HUES48 (cell line): ENCODE data around the gene FHIT.

Experiments
- H3K27ac ChIP-seq: one replicate; pipeline ENCODE4 v1.7.0; 2013; ENCODE audit warnings: low read depth, low read length, inconsistent platforms
- H3K27me3 ChIP-seq: 2 replicates; pipeline ENCODE4 v1.6.1; 2013; ENCODE audit warnings: mild to moderate bottlenecking, low read length; ENCODE audit not compliant: control insufficient read depth, insufficient read depth
- H3K36me3 ChIP-seq: 2 replicates; pipeline ENCODE4 v1.6.1; 2013; ENCODE audit warnings: low read length; ENCODE audit not compliant: control insufficient read depth, insufficient read depth
- H3K4me1 ChIP-seq: 2 replicates; pipeline ENCODE4 v1.6.1; 2013; ENCODE audit warnings: mild to moderate bottlenecking, low read length; ENCODE audit not compliant: control insufficient read depth, insufficient read depth
- H3K4me3 ChIP-seq: 2 replicates; pipeline ENCODE4 v1.5.1; 2013; ENCODE audit warnings: mild to moderate bottlenecking, low read depth, low read length
- H3K9ac ChIP-seq: 2 replicates; pipeline ENCODE4 v1.6.1; 2013; ENCODE audit warnings: mild to moderate bottlenecking, low read depth, low read length, moderate library complexity
- H3K9me3 ChIP-seq: 2 replicates; pipeline ENCODE4 v1.6.1; 2013; ENCODE audit warnings: low read length; ENCODE audit not compliant: control insufficient read depth, insufficient read depth

FHIT gene

DNA sequence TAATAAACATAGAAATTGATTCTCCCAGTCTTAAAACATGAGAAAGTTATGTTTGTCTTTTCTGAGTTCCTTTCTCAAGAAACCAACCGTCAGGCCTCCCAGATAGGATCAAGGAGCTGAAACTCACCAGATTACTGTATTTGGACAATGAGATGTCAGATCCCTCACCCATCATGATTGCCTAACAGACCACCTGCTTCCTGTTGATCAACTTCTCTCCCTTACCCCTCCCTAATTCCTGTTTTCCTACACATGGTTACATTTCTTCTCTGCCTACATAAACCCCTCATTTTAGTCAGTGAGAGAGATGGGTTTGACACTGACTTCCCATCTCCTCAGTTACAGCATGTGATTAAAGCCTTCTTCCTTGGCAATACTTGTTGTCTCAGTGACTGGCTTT lies 917.5 kb downstream of the FHIT start:
- H3K4me1 ChIP-seq = no peaks in the 10 kb centered on the region
- H3K27me3 ChIP-seq = no peaks in the 10 kb centered on the region
- no peaks in the 10 kb centered on the region for H3K36me3 ChIP-seq
- H3K27ac ChIP-seq = no peak overlapping the region
- no peaks in the 10 kb centered on the region for H3K9me3 ChIP-seq
- no peak overlapping the region for H3K4me3 ChIP-seq
- no peak overlapping the region for H3K9ac ChIP-seq

DNA sequence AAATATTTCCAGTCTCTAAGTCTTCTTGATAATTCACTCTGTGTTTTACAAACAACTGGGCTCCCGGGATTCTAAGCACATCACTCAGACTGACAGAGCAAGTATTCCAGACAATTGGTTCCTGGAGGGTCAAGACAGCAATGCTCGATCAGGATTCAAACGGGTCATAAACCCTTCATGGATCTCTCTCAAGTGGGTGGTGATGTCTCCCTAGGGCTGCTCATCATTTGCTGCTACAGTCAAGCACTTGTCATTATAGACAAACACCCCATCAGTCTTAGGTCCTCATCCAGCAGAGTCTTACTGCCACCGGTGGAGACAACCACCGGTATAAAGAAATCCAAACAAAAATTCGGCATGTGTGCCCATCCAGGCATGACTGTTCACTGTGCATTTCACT lies 921.1 kb downstream of the FHIT start:
- H3K27me3 ChIP-seq = no peaks in the 10 kb centered on the region
- H3K27ac ChIP-seq = no peak overlapping the region
- no peaks in the 10 kb centered on the region for H3K9me3 ChIP-seq
- H3K9ac ChIP-seq = no peak overlapping the region
- no peaks in the 10 kb centered on the region for H3K36me3 ChIP-seq
- no peaks in the 10 kb centered on the region for H3K4me1 ChIP-seq
- H3K4me3 ChIP-seq = no peak overlapping the region

- no peak overlapping the region for H3K9ac ChIP-seq
- H3K36me3 ChIP-seq = no peaks in the 10 kb centered on the region
- no peaks in the 10 kb centered on the region for H3K27me3 ChIP-seq
- peaks cover 10% of the 10 kb centered on the region for H3K4me1 ChIP-seq
- H3K4me3 ChIP-seq = no peak overlapping the region
- H3K9me3 ChIP-seq = no peaks in the 10 kb centered on the region
- H3K27ac ChIP-seq = no peak overlapping the region
Observed at GRCh38 chr3:60325610-60326170, 925.6 kb downstream of the FHIT start.

GRCh38 chr3:60323651-60324050 lies 927.6 kb downstream of the FHIT start:
- Histone ChIP-seq H3K9me3 (no peaks in the 10 kb centered on the region), H3K4me1 (peaks cover 10% of the 10 kb centered on the region), H3K4me3 (no peak overlapping the region), H3K9ac (no peak overlapping the region), H3K36me3 (no peaks in the 10 kb centered on the region), H3K27me3 (no peaks in the 10 kb centered on the region), H3K27ac (no peak overlapping the region)

DNA sequence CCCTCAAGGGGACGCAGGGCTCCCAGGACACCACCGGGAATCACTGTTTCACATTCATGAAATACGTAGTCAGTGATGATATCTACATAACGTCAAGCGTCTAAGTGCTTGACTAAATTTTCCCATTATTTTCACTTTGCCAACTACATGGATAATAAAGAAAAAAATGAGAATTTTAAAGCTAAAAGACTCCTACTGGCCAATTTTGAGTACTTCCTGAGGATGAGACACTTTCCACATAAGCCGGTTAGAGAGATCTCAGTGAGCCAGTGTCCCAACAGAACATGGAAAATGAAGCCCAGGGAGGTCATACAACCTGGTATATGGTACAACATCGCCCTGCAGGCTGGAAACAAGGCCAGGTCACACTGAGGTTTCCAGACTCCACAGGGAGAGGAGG lies 928.1 kb downstream of the FHIT start:
- no peak overlapping the region for H3K9ac ChIP-seq
- no peaks in the 10 kb centered on the region for H3K27me3 ChIP-seq
- no peak overlapping the region for H3K4me3 ChIP-seq
- no peak overlapping the region for H3K27ac ChIP-seq
- no peaks in the 10 kb centered on the region for H3K9me3 ChIP-seq
- H3K4me1 ChIP-seq = peaks cover 10% of the 10 kb centered on the region
- no peaks in the 10 kb centered on the region for H3K36me3 ChIP-seq

- Histone ChIP-seq H3K36me3 (no peaks in the 10 kb centered on the region), H3K9ac (no peak overlapping the region), H3K4me1 (peaks cover 10% of the 10 kb centered on the region), H3K9me3 (no peaks in the 10 kb centered on the region), H3K27me3 (no peaks in the 10 kb centered on the region), H3K4me3 (no peak overlapping the region), H3K27ac (no peak overlapping the region)
Observed at GRCh38 chr3:60322298-60322856, 928.9 kb downstream of the FHIT start.

GRCh38 chr3:60319179-60319858 lies 931.9 kb downstream of the FHIT start:
- H3K4me1 ChIP-seq = peaks cover 16% of the 10 kb centered on the region
- H3K9ac ChIP-seq = no peak overlapping the region
- no peaks in the 10 kb centered on the region for H3K36me3 ChIP-seq
- H3K4me3 ChIP-seq = no peak overlapping the region
- H3K27ac ChIP-seq = no peak overlapping the region
- H3K9me3 ChIP-seq = no peaks in the 10 kb centered on the region
- no peaks in the 10 kb centered on the region for H3K27me3 ChIP-seq

GRCh38 chr3:60316121-60316797 lies 935.0 kb downstream of the FHIT start:
- no peak overlapping the region for H3K4me3 ChIP-seq
- no peaks in the 10 kb centered on the region for H3K27me3 ChIP-seq
- H3K4me1 ChIP-seq = peaks cover 13% of the 10 kb centered on the region
- H3K36me3 ChIP-seq = no peaks in the 10 kb centered on the region
- no peak overlapping the region for H3K9ac ChIP-seq
- no peaks in the 10 kb centered on the region for H3K9me3 ChIP-seq
- no peak overlapping the region for H3K27ac ChIP-seq

- H3K4me3 ChIP-seq = no peak overlapping the region
- peaks cover 20% of the 10 kb centered on the region for H3K4me1 ChIP-seq
- no peak overlapping the region for H3K27ac ChIP-seq
- H3K9me3 ChIP-seq = no peaks in the 10 kb centered on the region
- no peak overlapping the region for H3K9ac ChIP-seq
- no peaks in the 10 kb centered on the region for H3K27me3 ChIP-seq
- no peaks in the 10 kb centered on the region for H3K36me3 ChIP-seq
Observed at GRCh38 chr3:60313951-60314461, 937.2 kb downstream of the FHIT start.

DNA sequence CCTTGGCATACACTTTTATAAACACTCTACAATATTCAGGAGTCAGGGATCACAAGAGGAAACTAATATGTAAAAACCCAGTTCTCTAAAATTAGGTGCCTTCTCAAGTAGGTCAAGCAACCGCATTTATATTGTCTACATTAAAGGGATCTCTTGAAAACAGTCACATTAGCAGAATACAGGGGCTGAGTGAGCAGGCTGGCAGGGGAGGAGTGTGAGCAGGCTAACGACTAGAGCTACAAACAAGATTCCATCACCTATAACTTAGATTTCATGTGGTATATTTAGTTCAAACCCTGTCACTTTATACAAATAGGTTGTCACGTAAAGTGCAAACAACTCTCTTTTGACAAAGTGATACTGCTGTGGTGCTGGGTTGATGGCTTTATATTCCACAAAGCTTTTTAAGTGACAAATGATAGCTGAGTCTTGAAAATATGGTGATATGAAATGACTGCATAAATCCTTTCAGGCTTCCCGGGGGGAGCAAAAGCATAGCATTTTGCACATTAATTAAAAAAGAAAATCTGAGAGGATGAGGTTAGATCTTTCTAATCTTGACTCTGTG lies 937.9 kb downstream of the FHIT start:
- Histone ChIP-seq H3K4me1 (peaks cover 20% of the 10 kb centered on the region), H3K27me3 (no peaks in the 10 kb centered on the region), H3K27ac (no peak overlapping the region), H3K4me3 (no peak overlapping the region), H3K9ac (no peak overlapping the region), H3K36me3 (no peaks in the 10 kb centered on the region), H3K9me3 (no peaks in the 10 kb centered on the region)
